SK-MEL-5 (cell line): ENCODE measurements around the gene SF3A2. TPM values are rescaled to one million over a fixed set of nuclear protein-coding genes. Genes with fewer than 3 reads are reported as not detected.

Source experiments
- DNase-seq: peaks from one replicate; pipeline ENCODE4 v3.0.0-alpha.2; 2016; ENCODE audit warnings: low read depth, low spot score
- in situ Hi-C: cut with HindIII; loops from 2 replicates; pipeline ENCODE4 v1.10.0; 2016; ENCODE audit warnings: low sequenced_read_pairs, high pct_unique_total_duplicates, low pct_unique_long_range_greater_than_20kb
- small RNA-seq, 2 experiments: library from RNA; depleted of rRNA; stranded (forward); fragments of <200 nt; gene quantifications; one replicate each; pipeline ENCODE3, GENCODE V24; 2014
- total RNA-seq: library from RNA; depleted of rRNA; stranded (reverse); fragments of >200 nt; shearing (Covaris generic); gene quantifications from 2 replicates; pipeline ENCODE4 v1.2.3, GENCODE V29; 2014; rRNA removed

Gene SF3A2
- total RNA-seq, 1 experiment from 2014 or later = 14.6 TPM

DNA sequence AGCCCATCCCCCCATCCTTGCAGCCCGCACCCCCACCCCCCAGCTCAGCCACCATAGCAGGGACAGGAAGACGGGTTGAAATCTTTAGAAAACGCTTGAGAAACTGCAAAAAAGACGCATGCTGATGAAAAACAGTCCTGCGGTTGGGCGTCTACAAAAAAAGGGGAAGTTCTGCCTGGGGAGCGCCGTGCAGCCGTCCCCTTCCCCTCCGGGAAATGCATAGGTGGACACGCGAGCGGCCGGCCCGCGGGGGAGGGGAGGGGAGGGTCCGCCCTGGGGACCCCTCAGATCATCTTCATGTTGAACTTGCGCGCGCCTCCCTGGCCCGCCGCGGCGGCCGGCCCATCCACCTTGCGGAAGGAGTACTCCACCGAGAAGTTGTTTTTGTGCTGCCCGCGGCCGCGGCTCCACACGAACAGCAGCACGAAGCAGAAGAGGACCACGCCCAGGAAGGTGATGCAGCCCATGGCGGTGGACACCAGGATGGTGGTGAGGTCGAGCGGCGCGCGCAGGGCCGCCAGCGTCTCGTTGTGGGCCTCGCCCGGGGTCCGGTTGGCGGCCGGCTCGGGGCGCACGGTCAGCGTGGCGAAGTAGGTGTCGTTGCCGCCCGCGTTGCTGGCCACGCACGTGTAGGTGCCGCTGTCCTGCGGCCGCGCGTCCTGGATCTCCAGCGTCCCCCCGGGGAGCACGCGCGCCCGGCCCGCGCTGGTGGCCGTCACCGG is 53.3 kb downstream of the SF3A2 start:
- in situ Hi-C loops = no loop called here

DNA sequence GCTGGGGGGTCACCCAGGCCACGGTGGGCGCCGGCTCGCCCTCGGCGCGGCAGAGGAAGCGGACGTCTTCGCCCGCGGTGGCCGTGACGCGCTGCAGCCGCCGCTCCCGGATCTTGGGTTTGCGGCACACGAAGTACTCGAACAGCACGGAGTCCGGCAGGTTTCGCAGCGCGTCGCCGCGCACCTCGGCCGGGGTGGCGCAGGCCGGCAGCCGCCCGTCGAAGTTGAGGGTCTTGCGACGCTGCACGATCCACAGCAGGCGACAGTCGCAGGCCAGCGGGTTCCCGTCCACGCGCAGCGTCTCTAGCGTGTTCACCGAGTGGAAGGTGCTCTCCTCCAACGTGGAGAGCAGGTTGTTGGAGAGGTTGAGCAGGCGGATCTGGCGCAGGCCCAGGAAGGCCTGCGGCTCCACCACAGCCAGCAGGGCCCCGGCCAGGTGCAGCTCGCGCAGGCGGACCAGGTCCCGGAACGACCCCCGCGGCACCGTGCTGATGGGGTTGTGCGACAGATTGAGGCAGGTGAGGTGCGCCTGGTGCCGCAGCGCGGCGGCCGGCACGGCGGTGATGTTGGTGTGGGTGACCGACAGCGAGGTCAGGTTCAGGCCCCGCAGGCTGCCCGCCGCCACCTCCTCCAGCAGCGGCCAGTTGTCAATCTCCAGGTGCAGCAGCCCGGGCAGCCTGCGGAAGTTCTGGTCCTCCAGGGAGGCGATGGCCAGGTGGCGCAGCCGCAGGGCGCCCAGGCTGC is 54.0 kb downstream of the SF3A2 start:
- no peak for DNase-seq
- in situ Hi-C loops = no loop called here

More for the DNA sequence above, 53.3 kb downstream of the SF3A2 start:
- DNase-seq = no peak

DNA sequence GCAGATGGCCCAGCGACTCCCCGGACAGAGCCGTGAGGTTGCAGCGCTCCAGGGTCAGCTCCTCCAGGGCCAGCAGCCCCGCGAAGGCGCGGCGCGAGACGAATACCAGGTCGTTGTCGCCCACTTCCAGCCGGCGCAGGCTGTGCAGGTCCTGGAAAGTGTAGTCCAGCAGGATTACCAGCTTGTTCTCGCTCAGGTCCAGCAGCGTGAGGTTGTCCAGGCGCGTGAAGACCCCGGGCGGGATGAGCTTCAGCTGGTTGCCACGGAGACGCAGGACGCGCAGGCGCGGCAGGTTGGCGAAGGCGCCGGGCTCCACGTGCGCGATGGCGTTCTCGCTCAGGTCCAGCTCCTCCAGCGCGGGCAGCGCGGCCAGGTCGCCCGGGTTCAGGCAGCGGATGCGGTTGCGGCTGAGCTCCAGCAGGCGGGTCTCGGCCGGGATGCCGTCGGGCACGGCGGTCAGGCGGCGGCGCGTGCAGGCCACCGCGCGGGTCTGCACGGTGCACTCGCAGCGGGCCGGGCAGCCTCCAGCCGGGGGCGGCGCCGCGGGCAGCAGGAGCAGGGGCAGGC is 54.6 kb downstream of the SF3A2 start:
- in situ Hi-C loops = no loop called here
- no peak for DNase-seq

DNA sequence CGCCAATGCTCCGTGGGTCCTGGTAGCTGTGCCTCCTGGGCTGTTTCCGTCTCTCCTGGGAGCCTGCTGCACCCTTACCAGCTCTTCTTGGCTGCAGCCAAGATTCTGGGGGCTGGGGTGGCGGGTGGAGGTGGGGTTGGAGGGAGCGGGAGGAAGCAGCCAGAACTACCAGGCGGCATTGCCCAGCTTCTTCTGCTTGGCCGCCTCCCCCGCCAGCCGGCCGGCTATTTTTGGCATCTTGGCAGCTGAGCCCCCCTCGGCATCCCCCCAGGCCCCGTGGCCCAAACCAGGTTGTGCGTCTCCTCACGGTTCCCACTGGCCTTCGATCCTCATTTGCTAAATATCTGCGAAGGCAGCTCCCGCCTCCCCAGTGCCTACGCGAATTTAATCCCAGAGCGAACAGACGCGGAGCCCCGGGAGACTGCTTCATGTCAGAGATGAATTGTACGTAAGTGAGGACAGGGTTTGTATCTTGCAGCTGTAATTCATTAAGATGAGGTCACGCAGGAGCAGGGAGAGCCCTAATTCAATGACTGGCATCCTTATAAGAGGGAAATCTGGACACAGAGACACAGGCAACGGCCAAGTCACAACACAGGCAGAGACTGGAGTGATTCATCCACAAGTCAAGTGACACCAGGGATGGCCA is 58.2 kb downstream of the SF3A2 start:
- in situ Hi-C loops = no loop called here
- no peak for DNase-seq

DNA sequence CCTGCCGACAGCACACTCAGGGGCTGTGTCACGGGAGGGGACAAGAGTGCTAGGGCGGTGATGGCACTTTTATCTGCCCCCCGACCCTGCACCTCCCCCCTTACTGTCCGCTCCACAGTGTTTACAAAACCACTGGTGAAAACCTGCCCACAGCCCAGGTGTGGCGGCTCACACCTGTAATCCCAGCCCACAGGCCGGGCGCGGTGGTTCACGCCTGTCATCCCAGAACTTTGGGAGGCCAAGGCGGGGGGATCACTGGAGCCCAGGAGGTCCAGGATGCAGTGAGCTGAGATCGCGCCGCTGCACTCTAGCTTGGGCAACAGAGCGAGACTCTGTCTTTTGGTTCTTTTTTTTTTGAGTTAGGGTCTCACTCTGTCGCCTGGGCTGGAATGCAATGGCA is 59.5 kb downstream of the SF3A2 start:
- in situ Hi-C loops = no loop called here
- DNase-seq = no peak

Small RNA genes lying within 50 kb of the gene (small RNA-seq; reads per million reads assigned to genes)
- gene MIR1227 = 0 reads per million in 2 experiments

Other genes starting within 250 kb of the SF3A2 start
- 30.2 and 34.5 TPM in 2 replicates for gene BTBD2, start 221.1 kb upstream of the SF3A2 start, total RNA-seq
- gene MKNK2, start 185.6 kb upstream of the SF3A2 start, total RNA-seq = 19.1 and 22.2 TPM in 2 replicates
- 5.0 and 5.1 TPM in 2 replicates for gene MOB3A, start 140.5 kb upstream of the SF3A2 start, total RNA-seq
- 0.40 TPM in 1 of 2 replicates, not detected in the other for gene IZUMO4, start 139.9 kb upstream of the SF3A2 start, total RNA-seq
- 114 and 131 TPM in 2 replicates for gene AP3D1, start 85.3 kb upstream of the SF3A2 start, total RNA-seq
- gene DOT1L, start 72.9 kb upstream of the SF3A2 start, total RNA-seq = 2.1 and 3.8 TPM in 2 replicates
- 44.5 and 45.8 TPM in 2 replicates for gene PLEKHJ1, start 495 bp upstream of the SF3A2 start, total RNA-seq
- 1.5 and 1.6 TPM in 2 replicates for gene AMH, start 12.5 kb downstream of the SF3A2 start, total RNA-seq
- gene JSRP1, start 19.6 kb downstream of the SF3A2 start, total RNA-seq = 0.19 and 0.29 TPM in 2 replicates
- gene PEAK3, start 45.4 kb downstream of the SF3A2 start, total RNA-seq = not detected in 2 replicates
- gene LINGO3, start 71.3 kb downstream of the SF3A2 start, total RNA-seq = 0.08 TPM in 1 of 2 replicates, not detected in the other
- gene LSM7, start 91.8 kb downstream of the SF3A2 start, total RNA-seq = 121 and 128 TPM in 2 replicates
- gene SPPL2B, start 91.9 kb downstream of the SF3A2 start, total RNA-seq = 8.2 and 8.8 TPM in 2 replicates
- gene TMPRSS9, start 123.4 kb downstream of the SF3A2 start, total RNA-seq = not detected in 2 replicates
- 48.9 and 52.3 TPM in 2 replicates for gene TIMM13, start 190.8 kb downstream of the SF3A2 start, total RNA-seq
- gene LMNB2, start 220.1 kb downstream of the SF3A2 start, total RNA-seq = 52.1 and 52.6 TPM in 2 replicates
- gene GADD45B, start 239.3 kb downstream of the SF3A2 start, total RNA-seq = 4.0 TPM in 2 replicates